ENCODE data around the gene GRIN2C.

The GRIN2C gene

DNA sequence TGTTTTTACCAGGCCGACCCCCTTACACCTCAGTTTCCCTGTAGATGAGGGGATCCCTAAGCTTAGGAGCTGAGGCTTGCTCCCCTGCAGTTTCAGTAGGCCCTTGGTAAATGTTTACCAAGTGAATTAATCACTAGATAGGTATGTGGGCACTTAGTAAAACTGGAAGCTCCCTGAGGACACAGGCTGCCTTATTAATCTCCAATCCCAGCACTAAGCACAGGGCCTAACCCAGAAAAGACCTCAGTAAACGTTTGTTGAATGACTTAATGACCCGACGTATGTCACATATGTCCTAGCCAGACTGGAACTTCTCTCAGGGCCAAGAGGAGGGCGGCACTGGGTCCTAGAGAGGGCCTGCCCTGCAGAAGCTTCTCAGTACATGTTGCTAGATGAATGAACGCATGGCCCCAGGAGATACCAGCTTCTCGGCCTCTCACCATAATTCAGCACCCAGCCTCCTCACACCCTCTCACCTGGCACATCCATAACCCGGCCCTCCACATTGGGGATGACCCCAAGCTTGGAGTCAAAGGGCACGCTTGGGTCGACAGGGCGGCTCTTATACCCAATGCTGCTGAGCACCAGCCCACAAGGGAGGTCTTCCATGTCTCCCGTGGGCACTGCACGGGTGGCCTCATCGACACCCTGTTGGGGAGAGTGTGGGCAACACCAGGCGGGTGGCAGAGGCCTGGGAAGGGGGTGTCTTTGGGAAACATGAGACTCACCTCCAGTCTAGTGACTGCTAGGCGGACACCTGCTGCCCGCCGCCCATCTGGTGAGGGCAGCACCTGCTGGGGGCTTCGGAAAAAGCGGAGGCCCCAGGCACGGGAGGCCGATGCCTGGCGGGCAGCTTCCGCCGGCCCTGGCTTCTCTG, 4.0 kb upstream of the GRIN2C start:
- no peak for DNase-seq

DNA sequence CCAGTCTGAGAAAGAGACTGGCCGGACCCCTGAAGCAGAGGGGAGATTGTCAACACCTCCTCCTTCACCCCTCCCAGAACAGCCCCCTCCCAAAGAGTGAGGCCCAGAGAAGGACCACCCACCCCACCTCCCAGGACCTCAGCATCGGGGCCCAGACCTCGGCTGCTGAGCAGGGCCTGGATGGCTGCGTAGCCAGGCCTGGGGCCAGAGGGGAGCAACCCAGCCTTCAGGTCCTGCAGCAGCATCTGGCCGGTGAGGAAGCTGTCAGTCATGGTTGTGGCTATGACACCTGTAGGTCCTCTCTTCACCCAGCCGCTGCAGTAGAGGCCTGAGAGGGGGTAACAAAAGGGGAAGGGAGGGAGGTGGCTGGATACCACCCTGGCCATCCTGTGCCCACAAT, 3.2 kb upstream of the GRIN2C start:
- no peak for DNase-seq

DNA sequence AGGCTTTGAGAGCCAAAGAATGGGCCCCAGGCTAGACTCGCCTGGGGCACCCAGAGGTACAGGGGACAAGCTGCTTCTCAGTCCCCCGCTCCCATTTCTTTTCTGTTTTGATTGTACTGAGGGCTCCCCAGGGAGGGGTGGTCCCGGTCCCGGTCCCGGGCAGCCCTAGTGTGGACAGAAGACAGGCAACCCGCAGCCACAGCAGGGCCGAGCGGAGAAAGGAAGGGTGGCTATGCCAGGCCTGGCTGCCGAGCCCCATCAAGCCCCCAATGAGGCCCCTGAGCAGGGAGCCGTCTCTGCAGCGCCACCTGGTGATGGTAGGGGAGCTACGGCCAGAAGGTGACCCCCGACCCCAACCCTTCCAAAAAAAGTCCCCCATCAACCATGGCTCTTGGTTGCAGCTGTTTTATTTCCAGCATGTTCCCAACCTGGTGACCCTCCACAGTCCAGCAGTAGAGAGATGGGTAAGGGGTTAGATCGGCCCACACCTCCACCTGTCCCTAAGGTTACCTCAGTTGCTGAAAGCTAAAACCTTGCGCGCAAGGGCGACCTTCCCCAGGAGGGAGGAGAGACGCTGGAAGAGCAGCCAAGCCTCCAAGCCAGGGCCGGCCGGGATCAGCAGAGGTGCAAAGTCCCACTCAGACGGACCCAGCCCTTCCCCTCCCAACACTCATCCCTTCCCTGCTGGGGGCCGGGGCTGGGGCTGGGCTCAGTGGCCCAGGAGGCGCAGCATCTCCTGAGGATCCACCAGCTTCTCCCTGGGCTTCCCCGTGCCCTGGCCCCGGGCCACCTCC, 2.6 kb upstream of the GRIN2C start:
- DNase-seq, result no peak

DNA sequence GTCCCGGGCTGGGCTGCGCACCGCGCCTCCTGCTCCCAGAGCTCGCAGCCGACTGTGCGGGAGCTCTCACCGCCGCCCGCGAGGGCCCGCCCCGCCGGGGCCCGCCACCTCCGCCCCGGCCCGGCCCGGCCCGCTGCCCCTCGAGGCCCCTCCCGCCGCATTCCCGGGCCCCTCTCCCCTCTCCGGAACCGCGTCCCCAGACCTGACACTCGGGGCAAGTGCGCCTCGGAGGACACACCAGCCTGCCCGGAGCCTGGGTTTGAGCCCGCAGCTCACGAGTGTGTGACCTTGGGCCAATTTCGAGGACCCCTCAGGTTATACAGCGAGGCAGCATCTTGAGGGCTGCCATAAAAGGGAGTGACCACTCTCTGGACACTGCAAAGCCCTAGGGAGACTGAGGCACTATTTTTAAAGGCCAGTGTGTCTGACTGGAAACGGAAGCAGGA, 2.0 kb upstream of the GRIN2C start:
- no peak for DNase-seq

DNA sequence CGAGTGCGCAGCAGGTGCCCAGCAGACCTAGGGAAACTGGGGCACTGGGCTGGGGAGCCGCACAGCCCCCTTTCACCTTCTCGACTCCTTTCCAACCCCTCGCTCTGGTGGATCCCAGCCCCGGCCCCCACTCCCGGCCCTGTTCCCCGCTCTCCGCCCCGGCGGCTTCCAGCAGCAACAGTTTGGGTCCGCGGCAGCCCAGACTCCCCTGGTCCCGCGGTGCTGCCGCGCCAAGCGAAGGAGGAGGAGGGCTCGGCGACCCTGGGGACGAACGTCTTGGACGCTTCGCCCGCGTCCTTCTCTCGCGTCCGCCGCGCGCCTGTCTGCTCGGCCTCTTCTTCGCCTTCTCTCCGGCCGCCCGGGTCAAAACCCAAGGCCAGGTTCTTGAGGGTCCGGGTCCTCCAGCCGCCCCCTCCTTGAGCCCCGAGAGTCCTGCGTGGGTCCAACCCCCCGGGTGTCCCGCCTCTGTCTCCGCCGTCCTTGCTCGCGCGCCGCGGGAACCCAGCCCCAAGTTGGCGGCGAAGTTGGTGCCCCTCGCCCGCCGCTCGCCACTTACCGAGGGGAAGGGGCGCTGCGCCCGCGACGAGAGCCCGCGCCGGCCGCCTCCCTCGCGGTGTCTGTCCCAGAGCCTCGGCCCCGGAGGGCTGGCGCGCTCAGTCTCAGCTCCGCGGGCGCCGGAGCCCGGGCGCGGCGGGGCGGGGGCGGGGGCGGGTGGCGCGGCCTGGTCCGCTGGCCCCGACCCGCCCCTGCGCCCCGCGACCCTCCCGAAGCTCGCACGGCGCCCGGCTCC, 1.4 kb upstream of the GRIN2C start:
- DNase-seq, result no peak

DNA sequence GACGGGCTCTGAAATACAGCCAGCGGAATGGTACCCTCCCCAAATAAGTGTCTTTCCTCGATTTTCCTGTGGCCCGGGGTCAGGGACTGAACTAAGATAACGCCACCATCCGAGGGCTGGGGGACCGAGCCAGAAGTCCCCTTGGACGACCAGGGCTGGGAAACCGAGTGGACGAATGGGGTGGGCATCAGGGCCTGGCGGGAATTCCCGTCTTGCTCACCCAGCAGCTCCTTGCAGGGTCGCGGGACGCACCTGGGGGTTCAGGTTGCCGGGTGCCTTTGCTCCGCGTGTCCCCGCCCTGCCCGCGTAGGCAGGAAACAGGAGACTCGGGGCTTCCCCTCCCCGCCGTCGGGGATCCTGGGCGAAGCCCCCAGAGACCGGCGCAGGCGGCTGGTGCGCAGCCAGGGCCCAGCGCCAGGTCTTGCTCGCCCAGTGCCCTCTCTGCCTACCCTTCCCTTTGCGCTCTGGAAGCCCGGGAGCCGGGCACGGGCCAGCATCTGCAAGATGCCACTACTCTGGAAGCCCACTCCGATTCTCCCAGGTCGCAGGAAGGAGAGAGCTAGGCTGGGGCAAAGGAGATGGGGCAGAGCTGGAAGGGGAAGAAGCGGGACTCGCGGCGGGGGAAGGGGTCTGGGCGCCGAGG, 665 bp upstream of the GRIN2C start:
- no peak for DNase-seq

DNA sequence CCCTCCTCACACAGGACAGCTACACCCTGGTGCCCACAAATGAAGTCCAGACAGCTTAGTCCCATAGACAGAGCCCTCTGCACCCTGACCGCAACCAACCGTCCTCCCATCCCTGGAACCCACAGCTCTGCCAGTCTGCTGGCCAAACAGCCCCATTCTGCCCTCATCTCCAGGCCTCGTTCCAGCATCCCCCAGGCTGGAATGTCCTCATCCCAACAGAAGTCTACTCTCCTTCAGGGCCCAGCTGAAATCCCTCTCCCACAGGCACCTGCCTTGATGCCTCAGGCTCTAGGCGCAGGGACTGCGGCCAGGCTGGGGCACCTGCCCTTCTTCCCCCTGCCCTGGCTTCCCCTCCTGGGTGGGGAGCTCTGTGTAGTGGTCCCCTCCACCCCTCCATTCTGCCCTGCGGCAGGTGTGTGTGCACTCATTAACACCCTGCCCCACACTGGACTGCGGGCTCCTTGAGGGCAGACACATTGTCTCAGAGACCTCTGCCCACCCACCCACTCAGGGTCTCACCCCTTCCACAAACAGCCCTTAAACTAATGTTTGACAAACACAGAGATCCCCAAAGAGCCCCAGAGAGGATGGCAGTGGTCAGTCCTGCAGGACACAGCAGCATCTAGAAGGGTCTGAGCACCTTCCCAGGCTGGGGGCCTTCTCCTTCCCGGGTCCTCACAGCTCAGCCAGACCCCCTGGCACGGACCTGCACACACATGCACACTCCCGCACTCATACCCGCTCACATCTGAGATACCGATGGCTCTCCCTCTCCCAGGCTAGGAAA, 820 bp downstream of the GRIN2C start:
- DNase-seq, result no peak

DNA sequence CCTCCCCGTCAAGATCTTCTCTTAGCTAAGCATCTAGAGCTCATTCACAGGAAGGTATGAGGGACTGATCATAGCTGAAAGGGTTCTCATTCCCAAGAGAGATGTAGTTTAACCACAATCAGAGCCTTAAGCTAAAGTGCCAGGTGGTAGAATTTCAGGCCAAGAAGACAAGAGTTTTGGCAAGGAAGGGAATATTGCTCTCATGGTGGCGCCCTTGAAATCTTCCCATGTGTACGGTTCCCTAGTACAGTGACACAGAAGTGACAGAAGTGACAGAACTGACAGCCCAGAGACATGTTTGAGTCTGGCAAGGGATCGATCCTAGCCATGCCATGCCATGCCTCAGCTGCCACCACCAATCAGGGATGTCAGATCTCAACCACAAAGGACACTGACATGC, 2.5 kb downstream of the GRIN2C start:
- no peak for DNase-seq

DNA sequence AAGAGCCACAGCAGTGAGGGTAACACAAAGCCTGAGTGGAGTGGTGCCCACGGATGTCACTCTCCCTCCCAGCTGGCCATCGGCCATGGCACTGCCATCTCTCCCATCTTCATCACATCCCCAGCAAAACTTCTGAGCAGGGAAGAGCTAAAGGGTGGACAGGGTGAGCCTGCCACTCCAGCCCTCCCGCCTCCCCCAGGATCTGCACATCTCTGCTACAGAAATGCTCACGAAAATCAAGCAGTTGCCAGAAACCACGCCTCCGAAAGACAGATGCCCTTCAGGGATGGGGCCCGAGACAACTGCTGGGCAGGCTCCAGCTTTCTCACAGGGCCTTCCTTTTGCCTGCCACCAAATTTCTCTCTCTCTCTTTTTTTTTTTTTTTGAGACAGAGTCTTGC, 3.6 kb downstream of the GRIN2C start:
- DNase-seq, result no peak

DNA sequence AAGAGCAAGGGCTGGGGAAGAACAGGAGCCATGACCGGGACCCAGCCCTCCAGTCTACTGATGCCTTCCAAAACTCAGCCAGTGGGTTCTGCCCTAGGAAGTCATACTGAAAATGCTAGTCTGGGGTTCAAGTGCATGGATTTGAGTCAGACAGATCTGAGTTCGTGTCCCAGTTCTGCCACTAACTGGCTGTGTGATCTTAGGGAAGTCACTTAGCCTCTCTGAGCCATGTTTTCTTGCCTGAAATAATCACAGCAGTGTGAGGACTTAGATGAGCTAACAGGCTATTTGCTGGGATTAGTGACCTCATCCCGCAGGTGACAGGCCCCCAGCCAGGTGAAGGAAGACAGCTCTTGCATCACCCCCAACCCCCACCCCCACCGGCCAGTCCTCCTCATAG, 4.4 kb downstream of the GRIN2C start:
- DNase-seq, result no peak

DNA sequence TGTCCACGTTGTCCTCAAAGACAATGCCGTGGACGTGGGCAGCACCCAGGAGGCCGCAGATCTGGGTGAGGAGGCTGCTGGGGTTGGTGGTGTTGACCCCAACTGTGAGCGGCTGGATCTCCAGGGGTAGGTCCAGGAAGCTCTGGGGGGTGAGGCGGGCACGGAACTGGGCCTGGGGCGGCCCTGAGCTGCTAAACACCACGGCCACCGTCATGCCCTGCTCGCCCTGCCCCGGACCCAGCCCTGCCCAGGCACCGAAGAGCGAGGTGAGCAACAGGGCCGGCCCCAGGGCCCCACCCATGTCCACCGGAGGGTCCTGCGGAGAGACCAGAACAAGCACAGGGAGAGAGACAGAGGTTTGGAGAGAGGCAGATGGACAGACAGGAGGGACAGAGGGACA, 4.9 kb downstream of the GRIN2C start:
- DNase-seq, result no peak

DNA sequence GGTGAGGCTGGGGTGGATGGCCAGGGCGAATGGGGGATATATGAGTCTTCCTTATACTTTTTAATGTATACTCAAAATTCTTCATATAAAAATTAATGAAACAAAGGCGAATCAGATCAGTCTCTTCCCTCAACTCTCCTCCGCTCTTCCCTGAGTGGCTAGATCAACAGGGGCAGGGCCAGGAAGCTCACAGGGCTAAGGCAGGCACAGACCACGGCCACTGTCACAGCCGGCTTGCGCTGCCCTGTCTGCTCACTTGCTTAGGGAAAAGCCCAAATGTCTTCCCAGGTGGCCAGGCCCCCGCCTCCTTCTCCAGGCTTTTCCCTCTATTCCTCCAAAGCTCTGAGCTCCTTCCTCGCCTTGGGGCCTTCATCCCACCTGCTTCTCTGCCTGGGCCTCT, 6.0 kb downstream of the GRIN2C start:
- DNase-seq, result no peak

DNA sequence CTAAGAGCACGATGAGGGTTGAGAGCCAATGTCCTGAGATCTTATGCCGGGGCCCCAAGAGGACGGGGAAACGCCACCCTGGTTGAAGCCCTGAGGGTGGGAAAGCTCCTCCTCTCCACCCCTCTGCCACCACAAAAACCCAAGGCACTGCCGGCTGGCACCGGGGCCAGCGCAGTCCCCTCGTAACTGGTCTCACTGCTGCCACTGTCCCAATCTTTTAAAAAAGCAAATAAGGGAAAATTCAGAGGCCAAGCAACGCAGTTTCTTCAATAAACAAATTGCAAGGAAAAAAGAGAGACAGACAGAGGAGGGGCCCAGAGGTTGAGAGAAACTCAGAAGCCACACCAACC, 6.7 kb downstream of the GRIN2C start:
- DNase-seq, result no peak

DNA sequence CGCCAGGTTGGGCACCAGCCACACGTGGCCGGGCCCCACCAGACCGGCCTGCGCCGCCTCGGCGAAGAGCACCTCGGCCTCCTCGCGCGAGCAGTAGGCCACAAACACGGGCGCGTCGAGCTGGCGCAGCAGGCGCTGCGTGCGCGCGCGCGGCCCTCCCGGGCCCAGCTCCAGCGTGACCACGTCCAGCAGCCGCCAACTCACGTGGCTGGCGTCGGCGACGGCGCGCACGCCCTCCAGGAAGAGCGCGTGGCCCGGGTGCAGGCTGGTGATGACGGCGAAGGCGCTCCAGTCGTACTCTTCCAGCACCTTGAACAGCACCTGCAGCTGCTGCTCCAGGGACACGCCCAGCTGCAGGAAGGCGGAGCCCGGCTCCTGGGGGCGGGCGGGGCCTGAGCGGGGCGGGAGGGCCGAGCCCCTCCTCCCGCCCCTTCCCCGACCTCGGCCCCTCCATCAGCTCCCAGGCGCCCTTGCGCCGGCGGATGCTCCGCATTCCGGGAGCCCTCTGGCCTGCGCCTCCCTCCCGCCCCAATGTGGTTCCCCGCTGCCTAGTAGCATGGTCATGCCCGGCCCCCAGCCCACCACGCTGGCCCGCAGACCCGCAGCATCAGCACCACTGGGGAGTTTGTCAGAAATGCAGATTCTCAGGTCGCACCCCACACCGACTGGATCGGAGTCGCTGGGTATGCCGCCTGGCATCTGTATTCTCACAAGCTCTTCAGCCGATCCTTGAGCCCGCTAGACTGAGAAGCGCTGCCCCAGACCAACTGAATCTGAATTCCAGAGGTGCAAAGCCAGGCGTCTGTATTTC, 7.2 kb downstream of the GRIN2C start:
- DNase-seq, result no peak

DNA sequence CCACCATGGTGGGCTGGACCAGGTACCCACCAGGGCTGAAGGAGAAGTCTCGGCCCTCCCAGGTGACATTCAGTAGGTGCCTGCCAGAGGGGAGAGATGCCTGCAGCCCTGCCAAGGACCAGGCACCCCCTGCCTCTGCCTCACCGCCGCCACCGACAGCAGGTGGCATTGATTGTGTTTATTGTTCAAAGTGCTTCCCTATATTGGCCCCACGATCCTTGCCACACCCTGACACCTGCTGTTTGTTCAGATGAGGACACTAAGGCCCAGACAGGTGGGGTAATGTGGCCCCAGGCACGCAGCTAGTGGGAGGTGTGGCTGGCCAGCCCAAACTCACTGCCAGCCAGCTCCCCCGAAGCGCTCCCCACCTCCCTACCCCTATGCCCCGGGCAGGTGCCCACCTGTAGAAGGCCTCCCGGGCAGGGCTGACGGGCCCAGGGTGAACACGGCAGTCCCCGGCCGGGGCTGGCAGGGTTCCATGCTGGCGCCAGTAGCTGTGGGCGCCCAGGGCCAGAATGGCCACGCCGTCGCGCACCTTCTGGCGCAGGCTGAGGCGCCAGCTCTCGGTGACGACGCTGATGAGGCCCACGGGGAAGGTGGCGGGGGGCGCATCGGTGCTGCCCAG, 8.0 kb downstream of the GRIN2C start:
- no peak for DNase-seq

DNA sequence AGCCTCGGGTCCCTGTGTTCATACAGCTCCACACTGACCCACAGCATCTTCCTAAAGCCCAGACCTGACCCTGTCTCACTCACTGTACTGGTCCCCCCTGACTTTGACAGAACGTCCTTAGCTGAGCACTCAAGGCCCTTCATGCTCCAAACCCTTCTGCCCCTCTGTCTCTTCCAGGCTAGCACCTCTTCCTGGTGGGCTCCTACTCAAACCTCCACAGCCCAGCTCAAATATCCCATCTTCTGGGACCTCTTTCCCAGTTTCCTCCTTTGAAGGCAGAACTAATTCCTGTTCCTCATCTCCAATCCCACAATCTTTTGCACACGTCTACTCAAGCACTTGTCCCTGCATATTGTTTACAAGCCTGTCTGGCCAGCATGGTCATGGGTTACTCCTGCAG, 8.8 kb downstream of the GRIN2C start:
- DNase-seq, result no peak

DNA sequence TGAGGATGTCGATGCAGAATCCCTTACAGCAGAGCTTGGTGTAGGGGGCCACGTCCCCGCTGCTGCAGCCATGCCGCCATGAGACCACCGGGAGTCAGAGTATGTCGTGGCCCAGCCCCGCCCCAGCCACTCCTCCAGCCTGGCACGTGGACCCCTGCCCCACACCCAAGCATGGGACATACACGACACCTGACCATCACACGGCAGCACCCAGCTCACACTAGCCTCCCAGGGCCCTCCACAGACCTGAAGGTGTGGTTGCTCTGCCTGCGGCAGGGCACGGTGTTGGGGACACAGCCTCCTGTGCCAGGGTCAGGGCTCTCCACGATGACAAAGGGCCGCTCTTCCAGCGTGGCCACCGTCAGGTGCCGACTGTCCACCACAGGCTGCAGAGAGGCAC, 9.4 kb downstream of the GRIN2C start:
- no peak for DNase-seq

DNA sequence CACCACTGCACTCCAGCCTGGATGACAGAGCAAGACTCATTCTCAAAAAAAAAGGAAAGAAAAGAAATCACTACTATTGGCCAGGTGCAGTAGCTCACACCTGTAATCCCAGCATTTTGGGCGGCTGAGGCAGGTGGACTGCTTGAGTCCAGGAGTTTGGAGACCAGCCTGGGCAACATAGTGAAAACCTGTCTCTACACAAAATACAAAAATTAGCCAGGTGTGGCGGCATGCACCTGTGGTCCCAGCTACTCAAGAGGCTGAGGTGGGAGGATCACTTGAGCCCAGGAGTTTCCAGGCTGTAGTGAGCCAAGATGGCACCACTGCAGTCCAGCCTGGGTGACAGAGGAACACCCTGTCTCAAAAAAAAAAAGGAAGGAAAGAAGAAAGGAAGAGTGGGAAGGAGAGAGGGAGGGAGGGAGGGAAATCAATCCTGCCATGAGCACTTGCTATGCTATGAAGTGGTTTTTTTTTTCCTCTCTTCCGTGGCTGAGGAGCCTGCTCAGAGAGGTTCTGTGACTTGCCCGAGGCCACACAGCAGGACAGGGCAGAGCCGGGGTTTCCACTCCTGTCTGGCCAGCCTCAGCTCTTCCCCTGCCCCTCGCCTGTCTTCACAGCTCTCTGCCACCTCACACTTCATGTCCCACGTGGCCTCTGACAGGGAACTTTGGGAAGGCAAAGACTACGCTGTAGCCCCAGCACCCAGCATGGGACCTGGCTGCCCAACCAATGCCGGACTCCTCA, 10.9 kb downstream of the GRIN2C start:
- DNase-seq, result no peak

DNA sequence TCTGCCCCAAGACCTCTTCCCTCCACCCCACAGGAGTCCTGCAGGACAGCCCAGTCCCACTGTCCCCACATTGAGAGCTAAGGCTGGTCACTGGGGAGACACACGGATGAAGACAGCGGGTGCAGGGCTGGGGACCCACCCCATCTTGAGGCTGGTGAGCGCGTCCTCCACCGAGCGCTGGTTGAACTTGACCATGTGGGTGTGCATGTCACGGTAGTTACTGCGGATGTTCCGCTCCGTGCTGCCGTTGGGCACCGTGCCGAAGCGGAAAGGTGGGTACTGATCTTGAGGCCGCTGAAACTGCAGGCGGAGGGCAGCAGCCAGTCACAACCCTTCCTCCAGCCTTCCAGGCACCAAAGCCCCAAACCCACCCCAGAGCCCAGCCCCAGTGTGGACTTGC, 13.1 kb downstream of the GRIN2C start:
- no peak for DNase-seq

DNA sequence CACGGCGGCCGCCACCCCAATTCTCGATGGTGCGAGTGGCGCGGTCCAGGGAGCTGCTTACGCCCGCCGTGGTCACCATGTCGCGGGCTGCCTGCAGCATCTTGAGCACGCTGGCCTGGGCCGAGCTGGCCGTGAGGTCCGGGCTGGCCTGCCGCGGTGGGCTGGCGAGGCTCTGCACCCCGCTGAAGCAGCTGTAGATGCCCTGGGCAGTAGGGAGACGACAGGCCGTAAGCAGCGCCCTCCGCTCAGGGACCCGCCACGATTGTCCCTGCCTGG, 16.4 kb downstream of the GRIN2C start:
- no peak for DNase-seq

Measured in left hindlimb (tissue), 1 donor.